ENCODE results near the gene CLIC1.
A peak's percentile ranks its signal among the peaks of the same experiment; 100 is the strongest.

DNA sequence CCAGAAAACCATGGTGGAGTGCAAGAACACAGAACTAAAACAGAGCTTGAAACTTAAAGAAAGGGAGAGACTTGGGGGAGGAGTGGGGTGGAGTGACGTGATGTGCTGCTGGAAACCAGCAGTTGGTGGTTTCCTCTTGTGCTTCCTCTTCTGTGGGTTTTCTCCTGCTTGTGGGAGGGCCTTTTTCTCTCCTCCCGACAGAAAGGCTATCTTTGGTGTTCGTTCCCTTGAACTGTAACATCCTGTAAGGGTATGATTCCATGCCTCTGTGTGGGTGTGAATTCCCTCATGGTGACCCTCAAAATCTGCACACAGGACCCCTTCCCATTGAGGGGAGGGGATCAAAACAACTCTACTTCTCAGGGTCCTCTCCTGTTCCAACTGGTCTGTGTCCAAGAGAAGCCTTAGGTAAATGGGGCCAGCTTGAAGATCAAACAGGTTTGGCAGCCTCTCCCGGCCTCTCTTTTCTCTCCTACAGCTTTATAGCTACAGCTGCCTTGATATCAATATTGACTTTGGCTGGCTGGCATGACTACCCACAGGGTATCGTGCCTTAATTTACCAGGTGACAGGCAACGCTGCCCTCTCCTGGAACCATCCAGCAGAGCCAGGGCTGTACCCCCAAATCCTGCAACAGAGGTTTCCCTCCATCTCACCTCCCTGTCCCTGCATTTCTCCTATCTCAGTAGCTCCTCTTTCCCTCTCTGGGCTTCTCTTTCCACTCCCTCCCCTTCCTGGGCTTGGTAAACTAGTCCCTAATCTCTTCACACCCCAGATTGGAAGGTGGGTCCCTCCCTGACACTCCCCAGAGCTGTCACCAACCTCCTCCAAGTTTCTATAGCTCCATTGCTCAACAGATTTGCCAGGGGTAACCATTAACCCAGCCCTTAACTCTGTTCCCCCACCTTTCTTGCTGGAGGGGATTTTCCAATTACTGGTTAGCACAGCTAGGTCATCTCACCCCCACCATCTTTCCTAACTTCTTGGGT lies 2.0 kb upstream of the CLIC1 start:
- peak; percentile 68 for TF ChIP-seq CTCF (conservative IDR thresholded peaks at IDR 0.05; ENCODE audit: low read length)
- TF ChIP-seq EZH2phosphoT487 (IDR thresholded peaks at IDR 0.05; ENCODE audit: borderline replicate concordance, low read depth, low read length): no peak

Measured in OCI-LY7 (cell line).